ENCODE results near the gene TMEM117. TPM values are rescaled to one million over a fixed set of nuclear protein-coding genes. Genes with fewer than 3 reads are reported as not detected.

Gene TMEM117
- total RNA-seq, 2 experiments from 2014 or later, result 0.95 to 7.1 TPM

DNA sequence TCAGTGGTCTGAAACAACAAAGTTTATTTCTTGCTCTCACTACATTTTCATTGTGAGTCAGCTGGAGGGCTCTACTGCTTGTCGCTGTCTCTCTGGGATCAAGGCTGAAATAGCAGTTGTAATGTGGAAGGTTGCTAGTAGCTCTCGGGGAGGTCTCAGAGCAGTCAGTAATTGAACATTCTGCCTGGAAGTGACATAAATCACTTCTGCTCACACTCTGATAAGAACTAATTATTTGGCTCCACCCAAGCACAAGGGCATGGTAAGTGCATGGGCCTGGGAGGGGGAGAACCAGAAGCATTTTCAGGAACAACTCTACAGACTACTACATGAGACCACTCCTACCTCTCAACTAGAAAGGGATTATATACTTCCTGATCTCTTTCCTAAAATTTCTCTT, 128.2 kb downstream of the TMEM117 start:
- intact Hi-C loops (cut with micrococcal nuclease; ENCODE audit: unreplicated experiment), result no loop called here
- Histone ChIP-seq H3K27ac (ENCODE audit: low read depth, low read length, poor library complexity, severe bottlenecking) (no peak overlapping the region), H2AFZ (ENCODE audit: low read length) (no peak overlapping the region), H3K79me2 (ENCODE audit: insufficient read depth, low read depth, low read length) (no peaks in the 10 kb centered on the region), H3K4me3 (ENCODE audit: low read depth, low read length, poor library complexity, severe bottlenecking) (no peak overlapping the region), H3K4me2 (ENCODE audit: low read length) (no peak overlapping the region), H3K36me3 (ENCODE audit: insufficient read depth, low read length) (no peaks in the 10 kb centered on the region), H3K9me2 (ENCODE audit: insufficient read depth, low read length) (no peaks in the 10 kb centered on the region), H3K4me1 (ENCODE audit: insufficient read depth, low read length, poor library complexity, severe bottlenecking) (no peaks in the 10 kb centered on the region), H3K9me3 (ENCODE audit: low read length) (no peaks in the 10 kb centered on the region), H4K20me1 (ENCODE audit: insufficient read depth, low read length) (no peaks in the 10 kb centered on the region)
- TF ChIP-seq EZH2phosphoT487 (IDR thresholded peaks at IDR 0.05; ENCODE audit: borderline replicate concordance, low read depth, low read length) (no peak), CTCF (conservative IDR thresholded peaks at IDR 0.05; ENCODE audit: low read length) (no peak)
- ChIA-PET POLR2A (no interaction called here), CTCF (ENCODE audit: unreplicated experiment) (no interaction called here)
- DNase-seq (ENCODE audit: low spot score), result no peak
- no TSS peak for BruUV-seq (replicated peaks)

DNA sequence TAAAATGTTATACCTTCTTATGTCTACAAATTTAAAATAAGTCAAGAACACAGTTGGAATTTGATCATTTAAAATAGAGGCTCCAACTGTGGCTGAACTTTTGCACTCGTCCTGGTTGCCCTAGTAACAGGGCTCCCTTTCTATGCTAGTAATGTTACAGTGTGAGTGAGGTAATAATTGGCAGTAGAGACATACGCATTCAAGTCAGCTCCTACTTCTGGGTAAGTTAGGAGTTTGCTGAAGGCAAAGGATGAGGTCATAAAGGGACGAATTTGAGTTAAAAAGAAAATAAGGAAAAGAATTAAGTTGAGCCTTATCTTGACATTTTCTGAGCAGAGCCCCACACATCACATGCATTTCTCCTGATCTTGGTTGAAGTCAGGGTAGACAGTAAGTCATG, 129.1 kb downstream of the TMEM117 start:
- Histone ChIP-seq H3K9me2 (ENCODE audit: insufficient read depth, low read length) (no peaks in the 10 kb centered on the region), H2AFZ (ENCODE audit: low read length) (no peak overlapping the region), H3K27ac (ENCODE audit: low read depth, low read length, poor library complexity, severe bottlenecking) (no peak overlapping the region), H3K4me1 (ENCODE audit: insufficient read depth, low read length, poor library complexity, severe bottlenecking) (no peaks in the 10 kb centered on the region), H3K4me3 (ENCODE audit: low read depth, low read length, poor library complexity, severe bottlenecking) (no peak overlapping the region), H3K9me3 (ENCODE audit: low read length) (no peaks in the 10 kb centered on the region), H3K36me3 (ENCODE audit: insufficient read depth, low read length) (no peaks in the 10 kb centered on the region), H3K4me2 (ENCODE audit: low read length) (no peak overlapping the region), H3K79me2 (ENCODE audit: insufficient read depth, low read depth, low read length) (no peaks in the 10 kb centered on the region), H4K20me1 (ENCODE audit: insufficient read depth, low read length) (no peaks in the 10 kb centered on the region)
- CTCF ChIA-PET (ENCODE audit: unreplicated experiment), result no interaction called here
- no TSS peak for BruUV-seq (replicated peaks)
- no peak for DNase-seq (ENCODE audit: low spot score)
- TF ChIP-seq CTCF (conservative IDR thresholded peaks at IDR 0.05; ENCODE audit: low read length) (no peak), EZH2phosphoT487 (IDR thresholded peaks at IDR 0.05; ENCODE audit: borderline replicate concordance, low read depth, low read length) (no peak)
- POLR2A ChIA-PET, result no interaction called here
- intact Hi-C loops (cut with micrococcal nuclease; ENCODE audit: unreplicated experiment), result no loop called here

GRCh38 chr12:43965899-43966298, 130.0 kb downstream of the TMEM117 start:
- Histone ChIP-seq H3K9me3 (ENCODE audit: low read length) (no peaks in the 10 kb centered on the region), H3K27ac (ENCODE audit: low read depth, low read length, poor library complexity, severe bottlenecking) (no peak overlapping the region), H3K36me3 (ENCODE audit: insufficient read depth, low read length) (no peaks in the 10 kb centered on the region), H3K4me1 (ENCODE audit: insufficient read depth, low read length, poor library complexity, severe bottlenecking) (no peaks in the 10 kb centered on the region), H2AFZ (ENCODE audit: low read length) (no peak overlapping the region), H3K79me2 (ENCODE audit: insufficient read depth, low read depth, low read length) (no peaks in the 10 kb centered on the region), H4K20me1 (ENCODE audit: insufficient read depth, low read length) (no peaks in the 10 kb centered on the region), H3K4me3 (ENCODE audit: low read depth, low read length, poor library complexity, severe bottlenecking) (no peak overlapping the region), H3K9me2 (ENCODE audit: insufficient read depth, low read length) (no peaks in the 10 kb centered on the region), H3K4me2 (ENCODE audit: low read length) (no peak overlapping the region)
- POLR2A ChIA-PET, result no interaction called here
- BruUV-seq (replicated peaks), result no TSS peak
- CTCF ChIA-PET (ENCODE audit: unreplicated experiment), result no interaction called here
- no peak for DNase-seq (ENCODE audit: low spot score)
- TF ChIP-seq EZH2phosphoT487 (IDR thresholded peaks at IDR 0.05; ENCODE audit: borderline replicate concordance, low read depth, low read length), result no peak
- no peak for TF ChIP-seq CTCF (conservative IDR thresholded peaks at IDR 0.05; ENCODE audit: low read length)
- intact Hi-C loops (cut with micrococcal nuclease; ENCODE audit: unreplicated experiment), result no loop called here

Measured in OCI-LY7 (cell line).